ENCODE measurements around the gene SPECC1L.

GRCh38 chr22:24338726-24339451 is 68.3 kb downstream of the SPECC1L start:
- no peak for TF ChIP-seq CTCF (IDR thresholded peaks at IDR 0.05)
- TF ChIP-seq POLR2A (IDR thresholded peaks at IDR 0.05) = no peak

Measured in prostate gland (tissue), 2 donors.